ENCODE measurements around the gene ABCA3.

ABCA3 gene

GRCh38 chr16:2299121-2299914 is 41.2 kb downstream of the ABCA3 start:
- H3K27ac ChIP-seq, result no peak overlapping the region
- TF ChIP-seq, protein P1, sequence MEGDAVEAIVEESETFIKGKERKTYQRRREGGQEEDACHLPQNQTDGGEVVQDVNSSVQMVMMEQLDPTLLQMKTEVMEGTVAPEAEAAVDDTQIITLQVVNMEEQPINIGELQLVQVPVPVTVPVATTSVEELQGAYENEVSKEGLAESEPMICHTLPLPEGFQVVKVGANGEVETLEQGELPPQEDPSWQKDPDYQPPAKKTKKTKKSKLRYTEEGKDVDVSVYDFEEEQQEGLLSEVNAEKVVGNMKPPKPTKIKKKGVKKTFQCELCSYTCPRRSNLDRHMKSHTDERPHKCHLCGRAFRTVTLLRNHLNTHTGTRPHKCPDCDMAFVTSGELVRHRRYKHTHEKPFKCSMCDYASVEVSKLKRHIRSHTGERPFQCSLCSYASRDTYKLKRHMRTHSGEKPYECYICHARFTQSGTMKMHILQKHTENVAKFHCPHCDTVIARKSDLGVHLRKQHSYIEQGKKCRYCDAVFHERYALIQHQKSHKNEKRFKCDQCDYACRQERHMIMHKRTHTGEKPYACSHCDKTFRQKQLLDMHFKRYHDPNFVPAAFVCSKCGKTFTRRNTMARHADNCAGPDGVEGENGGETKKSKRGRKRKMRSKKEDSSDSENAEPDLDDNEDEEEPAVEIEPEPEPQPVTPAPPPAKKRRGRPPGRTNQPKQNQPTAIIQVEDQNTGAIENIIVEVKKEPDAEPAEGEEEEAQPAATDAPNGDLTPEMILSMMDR (conservative IDR thresholded peaks at IDR 0.05), result no peak
- no peak for TF ChIP-seq ZFX (IDR thresholded peaks at IDR 0.05)

GRCh38 chr16:2298621-2299020 is 41.9 kb downstream of the ABCA3 start:
- TF ChIP-seq, protein P1 (conservative IDR thresholded peaks at IDR 0.05), result no peak
- no peak for TF ChIP-seq ZFX (IDR thresholded peaks at IDR 0.05)
- no peak overlapping the region for H3K27ac ChIP-seq

GRCh38 chr16:2297506-2297860 is 43.0 kb downstream of the ABCA3 start:
- no peak overlapping the region for H3K27ac ChIP-seq
- no peak for TF ChIP-seq ZFX (IDR thresholded peaks at IDR 0.05)
- TF ChIP-seq, protein P1 (conservative IDR thresholded peaks at IDR 0.05), result no peak

DNA sequence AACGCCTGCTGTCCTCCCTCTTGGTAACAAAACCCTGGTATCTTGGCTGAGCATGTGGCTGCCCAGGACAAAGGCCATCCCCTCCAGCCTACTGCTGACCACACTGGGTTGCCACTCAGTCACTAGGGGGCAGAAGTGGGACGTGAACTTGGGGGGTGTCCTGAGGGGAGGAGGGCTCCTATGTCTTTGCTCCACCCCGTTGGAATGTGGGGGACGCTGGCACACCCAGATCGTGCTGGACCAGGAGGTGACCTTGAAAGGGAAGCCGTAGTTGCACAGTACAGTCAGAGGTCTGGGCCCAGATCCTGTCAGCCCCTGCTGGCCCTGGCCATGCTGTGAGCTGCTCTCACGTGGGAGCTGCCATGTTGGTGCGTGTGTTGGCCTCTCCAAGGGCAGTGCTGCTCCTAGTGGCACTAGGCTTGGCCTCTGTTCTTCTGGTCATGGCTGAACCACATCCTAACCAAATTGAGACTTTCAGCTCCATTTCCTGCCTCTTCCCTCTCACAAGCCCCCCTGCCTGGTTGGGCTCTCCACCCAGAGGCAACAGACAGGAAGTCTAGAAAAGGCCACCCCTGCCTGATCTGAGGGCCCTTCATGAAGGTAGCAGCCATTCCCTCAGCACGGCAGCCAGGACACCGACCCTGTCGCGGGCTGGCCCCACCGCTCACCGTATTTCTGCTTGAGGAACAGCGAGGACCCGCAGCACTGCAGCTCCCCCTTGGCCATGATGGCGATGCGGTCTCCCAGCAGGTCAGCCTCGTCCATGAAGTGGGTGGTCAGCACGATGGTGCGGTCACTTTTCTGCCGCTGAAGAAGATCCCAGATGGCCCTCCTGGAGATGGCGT is 43.6 kb downstream of the ABCA3 start:
- TF ChIP-seq, protein P1 (conservative IDR thresholded peaks at IDR 0.05), result no peak; the same call in 1 of the 2 replicates
- no peak for TF ChIP-seq ZFX (IDR thresholded peaks at IDR 0.05)
- H3K27ac ChIP-seq, result no peak overlapping the region

DNA sequence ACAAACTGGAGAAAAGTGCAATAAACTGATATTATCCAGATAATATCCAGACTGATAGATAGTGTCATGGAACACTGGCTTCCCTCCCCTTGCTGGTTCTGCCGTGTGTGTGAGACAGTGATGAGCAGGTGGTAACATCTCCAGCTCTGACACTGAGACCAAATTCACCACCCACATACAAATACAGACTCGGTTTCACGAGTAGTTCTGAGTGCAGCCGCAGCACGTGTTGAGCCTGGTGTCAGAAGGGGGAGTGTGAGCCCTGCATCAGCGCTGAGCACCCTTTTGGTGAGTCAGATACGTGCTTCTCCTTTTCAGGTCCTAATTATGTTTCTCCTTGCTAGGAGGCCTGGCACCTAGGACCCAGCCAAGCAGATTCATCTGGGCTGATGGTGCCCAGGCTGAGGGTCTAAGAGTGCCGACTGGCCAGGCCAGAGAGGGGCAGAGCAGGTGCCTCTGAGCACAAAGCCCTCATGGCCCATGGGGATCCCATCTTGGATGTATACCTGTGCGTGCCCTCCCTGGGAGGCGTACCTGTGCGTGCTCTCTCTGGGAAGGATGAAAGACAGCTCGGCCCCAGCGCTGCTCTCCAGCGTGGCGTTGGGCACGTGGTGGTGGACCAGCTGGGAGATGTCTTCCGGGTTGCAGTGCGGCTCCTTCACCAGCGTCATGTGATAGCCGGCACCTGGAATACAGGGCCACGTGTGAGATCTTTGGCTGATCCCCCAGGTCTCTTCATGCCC is 45.3 kb downstream of the ABCA3 start:
- TF ChIP-seq, protein P1 (conservative IDR thresholded peaks at IDR 0.05), result no peak
- TF ChIP-seq ZFX (IDR thresholded peaks at IDR 0.05), result no peak
- no peak overlapping the region for H3K27ac ChIP-seq

DNA sequence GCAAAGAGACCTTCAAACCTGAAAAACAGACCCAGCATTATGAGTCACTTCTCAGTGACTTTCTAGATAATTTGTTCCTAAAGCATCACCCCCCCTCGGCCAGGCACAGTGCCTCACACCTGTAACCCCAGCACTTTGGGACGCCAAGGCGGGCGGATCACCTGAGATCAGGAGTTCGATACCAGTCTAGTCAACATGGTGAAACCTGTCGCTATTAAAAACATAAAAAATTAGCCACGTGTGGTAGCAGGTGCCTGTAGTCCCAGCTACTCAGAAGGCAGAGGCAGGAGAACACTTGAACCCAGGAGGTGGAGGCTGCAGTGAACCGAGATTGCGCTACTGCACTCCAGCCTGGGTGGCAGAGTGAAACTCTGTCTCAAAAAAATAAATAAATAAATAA is 48.3 kb downstream of the ABCA3 start:
- TF ChIP-seq, protein P1 (conservative IDR thresholded peaks at IDR 0.05), result no peak
- no peak for TF ChIP-seq ZFX (IDR thresholded peaks at IDR 0.05)
- no peak overlapping the region for H3K27ac ChIP-seq

Measured in C4-2B (cell line).